GM19193 (cell line): ENCODE measurements around the gene RACGAP1.

ENCODE experiments used
- POLR2A ChIP-seq: IDR thresholded peaks from 4 replicates; pipeline ENCODE4 v1.6.1; 2011; ENCODE audit not compliant: insufficient read depth, insufficient read length; ENCODE audit errors: extremely low read depth

Gene RACGAP1

GRCh38 chr12:49945394-49946080, 79.8 kb downstream of the RACGAP1 start:
- no peak for TF ChIP-seq POLR2A

DNA sequence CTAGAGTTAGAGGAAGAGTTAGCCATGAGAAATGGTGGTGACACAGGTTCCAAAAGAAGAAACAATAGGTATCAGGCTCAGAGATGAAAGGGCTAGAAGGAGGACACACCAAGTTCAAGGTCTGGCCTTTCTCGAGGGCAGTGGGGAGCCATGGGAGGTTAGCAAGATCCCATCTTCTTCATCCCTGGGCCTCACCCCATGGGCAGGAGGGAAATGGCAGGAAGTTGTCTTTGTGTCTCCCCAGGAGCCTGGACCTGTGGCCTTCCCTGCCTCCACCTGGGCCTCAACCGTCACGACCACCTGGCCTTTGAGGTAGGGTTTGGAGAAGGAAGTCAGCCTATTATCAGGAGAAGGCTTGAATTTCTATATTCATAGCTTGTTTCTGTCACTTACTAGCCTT, 80.6 kb downstream of the RACGAP1 start:
- no peak for TF ChIP-seq POLR2A

DNA sequence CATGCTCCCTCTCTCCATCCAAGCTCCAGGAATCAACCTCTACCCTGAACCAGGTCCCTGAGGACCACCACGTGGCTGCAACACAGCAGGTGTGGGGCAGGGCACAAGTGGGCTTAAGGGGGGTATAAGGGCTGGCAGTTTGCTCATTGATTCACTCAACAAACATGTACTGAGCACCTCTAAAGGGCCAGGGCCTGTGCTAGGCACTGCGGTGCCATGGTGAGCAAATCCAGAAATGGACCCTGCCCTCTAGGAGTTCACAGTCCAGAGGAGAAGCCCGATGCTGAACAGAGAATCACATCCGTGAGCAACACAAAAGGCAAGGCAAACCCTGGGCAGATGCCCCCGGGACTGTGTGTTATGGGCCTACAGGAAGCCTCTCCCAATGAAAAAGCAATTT, 81.2 kb downstream of the RACGAP1 start:
- no peak for TF ChIP-seq POLR2A

DNA sequence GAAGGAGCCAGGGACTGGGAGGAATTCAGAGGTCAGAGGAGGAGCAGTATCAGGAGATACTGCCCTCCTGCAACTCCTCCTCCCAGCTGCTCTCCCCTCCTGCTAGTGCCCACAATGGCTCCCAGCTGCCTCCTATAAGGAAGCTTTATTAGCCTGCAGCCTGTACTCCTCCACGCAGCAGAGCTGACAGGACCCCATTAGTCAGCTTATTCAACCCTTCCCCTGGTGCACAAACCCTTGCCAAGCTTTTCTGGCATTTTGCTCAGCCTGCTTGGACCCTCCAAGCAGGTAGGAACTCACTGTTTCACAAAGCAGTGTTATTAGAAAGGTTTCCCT, 81.7 kb downstream of the RACGAP1 start:
- no peak for TF ChIP-seq POLR2A

DNA sequence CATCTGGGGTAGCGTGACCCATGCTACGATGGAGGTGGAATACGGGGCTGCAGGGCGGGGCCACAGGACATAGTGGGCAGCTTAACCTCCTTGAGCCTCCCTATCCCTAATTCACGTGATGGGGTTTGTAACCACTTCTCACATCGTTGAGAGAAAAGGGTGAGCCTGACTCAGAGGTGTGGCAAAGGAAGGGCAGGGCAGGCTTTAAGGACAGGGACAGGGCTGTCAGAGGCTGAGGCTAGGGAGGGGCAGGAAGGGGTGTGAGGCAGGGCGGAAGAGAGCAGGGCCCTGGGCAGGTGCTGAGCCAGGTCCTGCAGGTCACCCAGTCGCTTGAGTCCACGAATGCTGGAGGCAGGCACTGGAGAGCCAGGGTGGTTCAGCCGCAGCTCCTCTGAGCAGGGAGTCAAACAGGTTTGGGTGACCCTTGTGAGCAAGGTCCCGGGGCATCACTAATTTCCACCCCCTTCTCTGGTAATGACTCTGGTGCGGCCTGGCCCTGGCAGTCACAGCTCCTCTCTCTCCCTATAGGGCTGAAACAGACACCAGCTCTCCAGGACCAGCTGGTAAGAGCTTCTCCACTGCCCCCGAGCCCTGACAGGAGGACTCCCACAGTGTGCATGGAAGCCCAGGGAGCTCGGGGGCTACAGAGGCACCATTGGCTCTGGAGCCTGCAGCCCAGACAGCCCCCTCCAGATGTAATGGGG, 82.2 kb downstream of the RACGAP1 start:
- no peak for TF ChIP-seq POLR2A

DNA sequence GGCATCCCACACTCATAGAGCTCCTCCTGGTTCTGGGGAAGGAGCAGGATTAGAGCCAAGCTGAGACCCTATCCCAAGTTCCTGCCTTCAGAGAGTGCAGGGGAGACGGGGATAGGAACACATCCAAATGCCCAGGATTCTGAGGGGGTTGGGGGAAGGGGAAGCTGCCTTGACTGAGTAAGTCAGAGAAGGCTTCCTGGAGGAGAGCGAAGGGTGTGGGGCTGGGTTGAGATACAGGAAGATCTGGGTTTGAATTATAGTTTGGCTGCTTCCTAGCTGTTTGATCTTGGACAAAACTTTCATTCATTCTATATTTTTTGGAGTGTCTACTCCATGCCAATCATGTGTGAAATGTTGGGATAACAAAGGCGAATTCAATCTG, 82.8 kb downstream of the RACGAP1 start:
- no peak for TF ChIP-seq POLR2A

DNA sequence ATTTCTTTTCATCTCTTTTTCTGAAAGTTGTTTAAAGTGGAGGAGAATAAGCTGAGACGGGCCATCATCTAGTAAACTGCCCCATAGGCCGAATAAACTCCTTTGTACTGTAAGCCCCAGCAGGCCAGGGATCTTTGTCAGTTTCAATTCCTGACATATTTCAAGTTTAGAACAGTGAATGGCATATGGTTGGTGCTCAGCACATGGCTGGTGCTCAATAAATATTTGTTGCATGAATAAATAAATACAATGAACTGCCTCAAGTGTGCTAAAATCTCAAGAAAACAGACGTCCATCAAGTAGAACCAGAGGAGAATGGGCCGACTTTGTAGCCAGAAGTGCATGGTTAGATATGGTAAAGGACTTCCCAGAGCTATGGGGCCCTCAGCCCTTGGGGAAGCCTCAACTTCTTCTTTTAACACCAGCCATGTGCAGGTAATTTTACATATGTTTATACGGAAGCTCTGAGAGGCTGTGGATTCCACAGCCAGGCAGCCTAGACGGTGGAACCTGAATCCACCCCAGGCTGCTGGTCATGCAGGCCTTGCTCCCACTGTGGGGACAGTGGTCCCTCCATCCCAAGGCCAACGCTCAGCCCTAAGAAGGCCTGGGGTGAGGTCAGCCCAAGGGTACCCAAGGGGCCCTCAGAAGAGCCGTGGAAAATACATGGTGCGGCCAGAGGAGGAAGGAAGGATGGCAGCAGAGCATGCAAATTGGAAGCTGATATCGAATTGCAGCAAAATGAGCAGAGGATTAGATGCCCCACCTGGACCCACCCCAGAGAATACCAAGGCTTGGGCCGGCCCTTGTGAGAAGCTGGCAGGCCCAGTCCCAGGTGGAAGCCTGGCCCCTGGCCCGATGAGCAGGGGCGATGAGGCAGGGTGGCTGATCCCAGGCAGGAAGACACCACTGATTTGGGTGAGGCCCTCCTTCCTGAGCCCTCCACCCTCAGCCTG, 83.5 kb downstream of the RACGAP1 start:
- no peak for TF ChIP-seq POLR2A

GRCh38 chr12:49939707-49940106, 85.6 kb downstream of the RACGAP1 start:
- TF ChIP-seq POLR2A = no peak

DNA sequence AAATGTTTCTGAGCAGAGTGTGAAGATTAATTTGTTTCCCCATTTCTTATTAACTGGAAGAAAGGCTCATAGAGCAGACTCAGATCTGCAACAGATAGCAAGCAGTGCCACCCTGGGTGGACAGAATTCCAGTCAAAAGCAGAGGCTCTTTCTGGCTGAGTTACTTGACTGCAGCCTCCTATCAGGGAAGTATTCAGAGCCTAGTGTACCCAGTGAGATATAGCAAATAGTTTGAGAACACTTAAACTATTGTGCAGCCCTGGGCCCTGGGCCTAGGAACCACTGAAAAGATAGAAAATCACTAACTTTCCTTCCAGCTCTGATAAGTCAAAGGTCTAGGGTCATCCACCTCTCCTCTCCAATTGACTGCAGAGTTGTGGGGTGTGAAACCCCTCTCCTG, 86.0 kb downstream of the RACGAP1 start:
- TF ChIP-seq POLR2A = no peak
